ENCODE results near the gene LDLRAD3. TPM values are rescaled to one million over a fixed set of nuclear protein-coding genes. Genes with fewer than 3 reads are reported as not detected.

The LDLRAD3 gene
- total and polyA plus RNA-seq, 7 donors = 5.9 to 20.7 (median 12.1) TPM

DNA sequence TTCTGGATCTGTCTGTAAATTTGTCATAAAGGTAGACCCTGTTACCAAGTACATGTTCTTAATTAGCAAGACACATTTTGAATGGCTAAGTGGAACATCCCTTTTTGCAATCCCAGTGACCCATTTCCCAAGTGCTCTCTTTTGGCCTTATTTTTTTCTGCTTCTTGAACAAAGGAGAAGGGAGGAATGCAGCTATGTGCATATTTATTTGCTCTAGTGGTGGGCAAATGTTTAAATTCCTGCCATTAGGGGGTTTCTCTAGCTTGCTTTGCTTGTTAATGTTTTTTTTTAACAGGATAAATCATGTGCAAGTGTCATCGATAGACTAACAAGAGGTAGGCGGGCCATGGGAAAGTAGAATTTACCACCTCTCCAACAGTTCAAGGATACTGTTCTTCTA lies 209.7 kb downstream of the LDLRAD3 start:
- intact Hi-C loops (cut with DNase I) = no loop called here
- no peak for DNase-seq

DNA sequence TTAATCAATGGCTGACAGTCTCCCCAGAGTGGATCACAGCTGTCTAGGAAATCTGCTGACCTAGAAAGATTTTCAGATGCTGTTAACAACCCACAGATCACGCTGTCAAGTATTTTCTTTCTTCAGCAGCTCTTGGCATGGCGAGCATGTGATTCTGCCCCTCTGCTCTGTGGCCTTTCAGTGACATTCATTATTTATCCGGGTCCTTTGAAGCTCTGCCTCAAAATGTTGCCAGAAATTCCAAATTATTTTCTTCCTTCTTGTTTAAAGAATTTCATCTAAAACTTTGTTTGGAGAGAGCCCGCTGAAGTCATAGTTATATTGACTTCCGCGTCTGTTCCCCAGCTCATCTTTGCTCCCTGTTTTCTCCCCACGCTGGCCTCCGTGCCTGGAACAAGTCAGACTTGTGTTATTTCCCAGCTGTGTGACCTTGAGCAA lies 211.3 kb downstream of the LDLRAD3 start:
- ATAC-seq (no peak), DNase-seq (no peak)
- Histone ChIP-seq H3K27ac (no peak overlapping the region), H3K27me3 (ENCODE audit: insufficient read depth in 3 of 3, low read length in 2 of 3) (no peaks in the 10 kb centered on the region), H3K9me3 (no peaks in the 10 kb centered on the region), H3K4me3 (no peak overlapping the region), H3K4me1 (peaks cover 7% of the 10 kb centered on the region), H3K36me3 (ENCODE audit: insufficient read depth in 1 of 2, low read depth in 1 of 2) (no peaks in the 10 kb centered on the region)
- TF ChIP-seq, protein P1, sequence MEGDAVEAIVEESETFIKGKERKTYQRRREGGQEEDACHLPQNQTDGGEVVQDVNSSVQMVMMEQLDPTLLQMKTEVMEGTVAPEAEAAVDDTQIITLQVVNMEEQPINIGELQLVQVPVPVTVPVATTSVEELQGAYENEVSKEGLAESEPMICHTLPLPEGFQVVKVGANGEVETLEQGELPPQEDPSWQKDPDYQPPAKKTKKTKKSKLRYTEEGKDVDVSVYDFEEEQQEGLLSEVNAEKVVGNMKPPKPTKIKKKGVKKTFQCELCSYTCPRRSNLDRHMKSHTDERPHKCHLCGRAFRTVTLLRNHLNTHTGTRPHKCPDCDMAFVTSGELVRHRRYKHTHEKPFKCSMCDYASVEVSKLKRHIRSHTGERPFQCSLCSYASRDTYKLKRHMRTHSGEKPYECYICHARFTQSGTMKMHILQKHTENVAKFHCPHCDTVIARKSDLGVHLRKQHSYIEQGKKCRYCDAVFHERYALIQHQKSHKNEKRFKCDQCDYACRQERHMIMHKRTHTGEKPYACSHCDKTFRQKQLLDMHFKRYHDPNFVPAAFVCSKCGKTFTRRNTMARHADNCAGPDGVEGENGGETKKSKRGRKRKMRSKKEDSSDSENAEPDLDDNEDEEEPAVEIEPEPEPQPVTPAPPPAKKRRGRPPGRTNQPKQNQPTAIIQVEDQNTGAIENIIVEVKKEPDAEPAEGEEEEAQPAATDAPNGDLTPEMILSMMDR (IDR thresholded peaks at IDR 0.05) = no peak
- intact Hi-C loops (cut with DNase I) = no loop called here
- WGBS, 3 donors = 78 to 80% (median 78%) methylated on average over 8 of the region's 8 CpGs

More for the DNA sequence above, 209.7 kb downstream of the LDLRAD3 start:
- 97 to 100% (median 99%) methylated on average over 2 of the region's 2 CpGs for WGBS, 3 donors
- Histone ChIP-seq H3K27me3 (ENCODE audit: insufficient read depth in 3 of 3, low read length in 2 of 3) (no peaks in the 10 kb centered on the region), H3K4me3 (no peak overlapping the region), H3K9me3 (no peaks in the 10 kb centered on the region), H3K4me1 (peaks cover 15% of the 10 kb centered on the region), H3K36me3 (ENCODE audit: insufficient read depth in 1 of 2, low read depth in 1 of 2) (no peaks in the 10 kb centered on the region), H3K27ac (no peak overlapping the region)
- ATAC-seq = no peak
- TF ChIP-seq, protein P1 (IDR thresholded peaks at IDR 0.05) = no peak

DNA sequence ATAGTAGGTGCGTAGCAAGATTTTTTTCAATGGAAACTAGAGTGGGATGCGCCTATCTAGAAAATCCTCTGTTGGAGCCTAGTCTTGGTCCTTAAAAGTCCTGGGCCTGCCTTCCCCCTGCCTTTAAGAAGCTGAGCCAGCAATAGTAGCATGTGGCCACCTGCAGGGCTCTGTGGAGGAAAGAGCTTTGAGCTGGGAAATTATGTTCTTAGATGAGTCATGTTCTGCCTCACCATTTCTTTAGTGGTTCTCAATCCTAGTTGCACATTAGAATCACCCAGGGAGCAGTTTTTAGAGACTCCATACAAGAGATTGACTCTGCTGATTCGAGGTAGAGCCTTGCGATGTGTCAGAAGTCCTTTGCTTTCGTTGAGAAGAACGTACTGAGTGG lies 211.9 kb downstream of the LDLRAD3 start:
- Histone ChIP-seq H3K4me3 (no peak overlapping the region), H3K27me3 (ENCODE audit: insufficient read depth in 3 of 3, low read length in 2 of 3) (no peaks in the 10 kb centered on the region), H3K4me1 (peaks cover 7% of the 10 kb centered on the region), H3K9me3 (no peaks in the 10 kb centered on the region), H3K36me3 (ENCODE audit: insufficient read depth in 1 of 2, low read depth in 1 of 2) (no peaks in the 10 kb centered on the region), H3K27ac (no peak overlapping the region)
- WGBS, 3 donors = 80 to 85% (median 84%) methylated on average over 6 of the region's 6 CpGs
- intact Hi-C loops (cut with DNase I) = no loop called here
- DNase-seq = no peak
- TF ChIP-seq, protein P1 (IDR thresholded peaks at IDR 0.05) = no peak
- peak in 2 of 4 donors; percentile 31 to 52 for ATAC-seq

DNA sequence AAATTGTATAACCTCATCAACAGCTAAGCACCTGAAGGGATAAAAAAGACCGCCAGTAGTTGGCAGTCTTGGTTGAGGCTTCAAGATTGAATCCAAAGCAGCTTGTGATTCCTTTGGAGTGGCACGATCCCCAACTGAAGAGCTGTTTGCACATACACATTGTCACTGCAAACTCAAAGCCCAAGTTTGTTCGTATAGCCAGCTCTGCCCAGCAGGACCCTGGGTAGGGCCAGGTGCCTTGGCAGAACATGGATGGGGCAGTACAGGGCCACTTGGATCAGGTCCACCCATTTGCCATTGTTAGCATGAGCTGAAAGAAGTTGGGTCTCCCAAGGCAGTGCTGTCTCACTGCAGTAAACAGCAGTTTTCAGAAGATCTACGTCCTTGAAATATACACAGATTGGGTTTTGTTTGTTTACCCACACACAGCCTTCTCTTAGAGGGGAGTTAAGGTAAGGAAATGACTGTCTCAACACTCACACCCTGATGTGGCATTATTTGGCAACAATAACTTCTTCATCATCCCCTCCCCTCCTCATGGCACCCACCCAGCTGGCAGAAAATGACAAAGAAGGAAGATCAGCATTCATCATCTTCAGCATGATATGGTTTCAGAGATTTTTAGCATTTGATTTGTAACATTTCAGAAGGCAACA lies 212.4 kb downstream of the LDLRAD3 start:
- intact Hi-C loops (cut with DNase I) = no loop called here
- WGBS, 3 donors = 68 to 71% (median 71%) methylated on average over 4 of the region's 4 CpGs
- H3K4me3 ChIP-seq = no peak overlapping the region
- H3K9me3 ChIP-seq = no peaks in the 10 kb centered on the region
- DNase-seq (no peak), ATAC-seq (peak in 3 of 4 donors; percentile 24 to 53 (median 32))
- no peak overlapping the region for H3K27ac ChIP-seq
- peaks cover 7% of the 10 kb centered on the region for H3K4me1 ChIP-seq
- TF ChIP-seq, protein P1 (IDR thresholded peaks at IDR 0.05) = no peak
- no peaks in the 10 kb centered on the region for H3K36me3 ChIP-seq (ENCODE audit: insufficient read depth in 1 of 2, low read depth in 1 of 2)
- no peaks in the 10 kb centered on the region for H3K27me3 ChIP-seq (ENCODE audit: insufficient read depth in 3 of 3, low read length in 2 of 3)

All from psoas muscle (tissue), 8 donors.